H9 (cell line): Measurements from ENCODE around the gene KRTAP12-4. TPM values are rescaled to one million over a fixed set of nuclear protein-coding genes. Genes with fewer than 3 reads are reported as not detected.

Experiments used
- DNase-seq: peaks from one replicate; pipeline ENCODE4 v3.0.0-alpha.2; 2017
- H2AFZ ChIP-seq: one replicate; pipeline ENCODE4 v1.6.1; 2013; ENCODE audit warnings: mild to moderate bottlenecking, low read length, control low read depth, moderate library complexity
- H2AK5ac ChIP-seq: 2 replicates; pipeline ENCODE4 v1.6.1; 2013; ENCODE audit warnings: low read length, control low read depth, mixed read lengths; ENCODE audit not compliant: insufficient read length
- H2BK120ac ChIP-seq: one replicate; pipeline ENCODE4 v1.6.1; 2013; ENCODE audit warnings: low read depth, mild to moderate bottlenecking, low read length, control low read depth, inconsistent platforms; ENCODE audit not compliant: poor library complexity, severe bottlenecking
- H2BK12ac ChIP-seq: 2 replicates; pipeline ENCODE4 v1.6.1; 2013; ENCODE audit warnings: low read length, control low read depth, mixed read lengths, low read depth; ENCODE audit not compliant: insufficient read length
- H2BK15ac ChIP-seq: 2 replicates; pipeline ENCODE4 v1.6.1; 2013; ENCODE audit warnings: low read depth, low read length, control low read depth
- H2BK20ac ChIP-seq: one replicate; pipeline ENCODE4 v1.6.1; 2013; ENCODE audit warnings: low read depth, mild to moderate bottlenecking, low read length, control low read depth, inconsistent platforms; ENCODE audit not compliant: poor library complexity, severe bottlenecking
- H2BK5ac ChIP-seq: 2 replicates; pipeline ENCODE4 v1.6.1; 2013; ENCODE audit warnings: low read length, control low read depth, mixed read lengths; ENCODE audit not compliant: insufficient read length
- H3K14ac ChIP-seq: 2 replicates; pipeline ENCODE4 v1.6.1; 2013; ENCODE audit warnings: low read length, control low read depth; ENCODE audit not compliant: insufficient read depth
- H3K18ac ChIP-seq: 2 replicates; pipeline ENCODE4 v1.6.1; 2013; ENCODE audit warnings: low read depth, mild to moderate bottlenecking, mixed read lengths, low read length, control low read depth; ENCODE audit not compliant: insufficient read length
- H3K23ac ChIP-seq: 2 replicates; pipeline ENCODE4 v1.6.1; 2013; ENCODE audit warnings: low read length, control low read depth, mixed read lengths, low read depth; ENCODE audit not compliant: insufficient read length
- H3K23me2 ChIP-seq: 2 replicates; pipeline ENCODE4 v1.6.1; 2013; ENCODE audit warnings: low read depth, mild to moderate bottlenecking, mixed read lengths, low read length, control low read depth; ENCODE audit not compliant: insufficient read length, poor library complexity, severe bottlenecking
- H3K27ac ChIP-seq: 2 replicates; pipeline ENCODE4 v1.5.1; 2013; ENCODE audit warnings: low read length, control low read depth, mixed read lengths, low read depth; ENCODE audit not compliant: insufficient read length
- H3K27me3 ChIP-seq: 2 replicates; pipeline ENCODE4 v1.6.1; 2013; ENCODE audit warnings: low read length, control low read depth, inconsistent platforms; ENCODE audit not compliant: insufficient read depth
- H3K4ac ChIP-seq: 2 replicates; pipeline ENCODE4 v1.6.1; 2013; ENCODE audit warnings: low read depth, mild to moderate bottlenecking, control low read depth, inconsistent platforms, low read length, moderate library complexity
- H3K4me1 ChIP-seq: 2 replicates; pipeline ENCODE4 v1.6.1; 2013; ENCODE audit warnings: low read length, control low read depth, inconsistent platforms; ENCODE audit not compliant: insufficient read depth
- H3K4me2 ChIP-seq: 2 replicates; pipeline ENCODE4 v1.6.1; 2013; ENCODE audit warnings: low read length, control low read depth, mixed read lengths; ENCODE audit not compliant: insufficient read length, insufficient read depth
- H3K56ac ChIP-seq: 2 replicates; pipeline ENCODE4 v1.6.1; 2013; ENCODE audit warnings: low read depth, mild to moderate bottlenecking, mixed read lengths, low read length, control low read depth; ENCODE audit not compliant: insufficient read length
- H3K79me1 ChIP-seq: 2 replicates; pipeline ENCODE4 v1.6.1; 2013; ENCODE audit warnings: low read depth, mild to moderate bottlenecking, moderate library complexity, low read length, control low read depth, inconsistent platforms; ENCODE audit not compliant: insufficient read depth, poor library complexity, severe bottlenecking
- H3K79me2 ChIP-seq: 2 replicates; pipeline ENCODE4 v1.6.1; 2013; ENCODE audit warnings: low read length, control low read depth, inconsistent platforms; ENCODE audit not compliant: insufficient read depth
- H3K9ac ChIP-seq: 2 replicates; pipeline ENCODE4 v1.6.1; 2013; ENCODE audit warnings: low read length, control low read depth, mixed read lengths; ENCODE audit not compliant: insufficient read length; ENCODE audit errors: extremely low read depth
- H3K9me3 ChIP-seq: one replicate; pipeline ENCODE4 v1.6.1; 2013; ENCODE audit warnings: low read depth, low read length, inconsistent platforms; ENCODE audit not compliant: control insufficient read depth
- H3T11ph ChIP-seq: one replicate; pipeline ENCODE4 v1.6.1; 2013; ENCODE audit warnings: mild to moderate bottlenecking, low read length, control low read depth, inconsistent platforms
- H4K20me1 ChIP-seq: one replicate; pipeline ENCODE4 v1.6.1; 2013; ENCODE audit not compliant: control insufficient read depth, insufficient read length, insufficient read depth
- H4K5ac ChIP-seq: 2 replicates; pipeline ENCODE4 v1.6.1; 2013; ENCODE audit warnings: low read depth, mild to moderate bottlenecking, mixed read lengths, low read length, control low read depth; ENCODE audit not compliant: insufficient read length
- H4K8ac ChIP-seq: replicated peaks from 2 replicates; pipeline ENCODE4 v1.6.1; 2013; ENCODE audit warnings: low read length, control low read depth, mixed read lengths, low read depth; ENCODE audit not compliant: insufficient read length
- H4K91ac ChIP-seq: 2 replicates; pipeline ENCODE4 v1.6.1; 2013; ENCODE audit warnings: low read depth, mild to moderate bottlenecking, moderate library complexity, mixed read lengths, low read length, control low read depth; ENCODE audit not compliant: insufficient read length
- H3K27ac Mint-ChIP-seq, 3 experiments: 2 replicates in 2 of 3; 3 replicates in 1 of 3; pipeline ENCODE4 v1.8.0; 2020 to 2021; ENCODE audit warnings: mixed read lengths in 3 of 3, mild to moderate bottlenecking in 1 of 3, moderate library complexity in 1 of 3
- H3K27me3 Mint-ChIP-seq: 2 replicates; pipeline ENCODE4 v1.8.0; 2021; ENCODE audit warnings: low read depth, mild to moderate bottlenecking, moderate library complexity, mixed read lengths
- H3K36me3 Mint-ChIP-seq, 3 experiments: 2 replicates in 2 of 3; 3 replicates in 1 of 3; pipeline ENCODE4 v1.8.0; 2020 to 2021; ENCODE audit warnings: low read depth in 3 of 3, mixed read lengths in 3 of 3; ENCODE audit not compliant: insufficient read depth in 1 of 3
- H3K4me1 Mint-ChIP-seq, 2 experiments: 2 replicates each; pipeline ENCODE4 v1.8.0; 2020; ENCODE audit warnings: mixed read lengths in 2 of 2
- H3K4me3 Mint-ChIP-seq, 2 experiments: 2 replicates in 1 of 2; 3 replicates in 1 of 2; pipeline ENCODE4 v1.8.0; 2020 to 2021; ENCODE audit warnings: mild to moderate bottlenecking in 2 of 2, mixed read lengths in 2 of 2, moderate library complexity in 1 of 2
- H3K9me3 Mint-ChIP-seq, 2 experiments: 2 replicates in 1 of 2; 3 replicates in 1 of 2; pipeline ENCODE4 v1.8.0; 2020; ENCODE audit warnings: mild to moderate bottlenecking in 2 of 2, mixed read lengths in 2 of 2, moderate library complexity in 1 of 2
- CTCF ChIP-seq: fragments of 200-600 bp; sonication (generic); conservative IDR thresholded peaks from 3 replicates; pipeline ENCODE4 v1.8.0; 2021; ENCODE audit warnings: antibody characterized with exemption, mild to moderate bottlenecking
- WGBS: extraction: QIAGEN DNeasy Blood & Tissue Kit; methylation state at CpG from one replicate; pipeline ENCODE4 v1.1.7; 2013; ENCODE audit warnings: missing lambda C conversion rate, low lambda C conversion rate, mixed read lengths; ENCODE audit not compliant: insufficient read length; ENCODE audit errors: extremely low coverage; 5-methylcytosine and 5-hydroxymethylcytosine counted together
- total RNA-seq: library from RNA; stranded (reverse); gene quantifications from 2 replicates; pipeline ENCODE4 v1.2.1, GENCODE V29; 2021

KRTAP12-4 gene
- total RNA-seq, 1 experiment from 2014 or later, result not detected

GRCh38 chr21:44681152-44681551, 26.7 kb upstream of the KRTAP12-4 start:
- H2BK20ac ChIP-seq, result no peak overlapping the region
- peaks cover 0 to 4% of the 10 kb centered on the region in 2 experiments; a peak in 2 of 5 replicates for H3K9me3 Mint-ChIP-seq
- H3T11ph ChIP-seq, result no peak overlapping the region
- no peak overlapping the region for H2BK5ac ChIP-seq
- no peaks in the 10 kb centered on the region for H3K9me3 ChIP-seq
- no peak overlapping the region for H2AK5ac ChIP-seq
- H2BK15ac ChIP-seq, result no peak overlapping the region
- H3K4me1 Mint-ChIP-seq, result peaks cover 12 to 18% of the 10 kb centered on the region in 2 experiments
- H3K27ac ChIP-seq, result no peak overlapping the region
- no peak overlapping the region for H2BK12ac ChIP-seq
- H3K27ac Mint-ChIP-seq, result no peak overlapping the region; a peak in 1 of 7 replicates
- H3K36me3 Mint-ChIP-seq, result no peaks in the 10 kb centered on the region
- H3K79me1 ChIP-seq, result no peaks in the 10 kb centered on the region
- no peak overlapping the region for H3K23ac ChIP-seq
- DNase-seq, result no peak
- H3K27me3 Mint-ChIP-seq, result peaks cover 35% of the 10 kb centered on the region
- H3K14ac ChIP-seq, result no peak overlapping the region
- H2BK120ac ChIP-seq, result no peak overlapping the region
- TF ChIP-seq CTCF, result no peak
- no peak overlapping the region for H3K4me2 ChIP-seq
- H3K9ac ChIP-seq, result no peak overlapping the region
- H4K91ac ChIP-seq, result no peak overlapping the region
- no peaks in the 10 kb centered on the region for H3K79me2 ChIP-seq
- no peak overlapping the region; a peak in 1 of 5 replicates for H3K4me3 Mint-ChIP-seq
- H3K18ac ChIP-seq, result no peak overlapping the region
- H3K4ac ChIP-seq, result no peak overlapping the region
- no peak overlapping the region for H4K5ac ChIP-seq
- WGBS, result no CpG with 5 or more reads among the region's 11 CpGs
- H3K27me3 ChIP-seq, result no peaks in the 10 kb centered on the region
- no peak overlapping the region for H2AFZ ChIP-seq
- H3K56ac ChIP-seq, result no peak overlapping the region
- no peak overlapping the region for H4K8ac ChIP-seq
- no peaks in the 10 kb centered on the region for H3K23me2 ChIP-seq
- no peaks in the 10 kb centered on the region; the same call in 1 of the 2 replicates for H3K4me1 ChIP-seq
- H4K20me1 ChIP-seq, result no peaks in the 10 kb centered on the region
